Measurements from ENCODE around the gene MYO5C.

The MYO5C gene

GRCh38 chr15:52262364-52262763, 33.2 kb downstream of the MYO5C start:
- DNase-seq (ENCODE audit: low read depth): no peak
- TF ChIP-seq, protein P1, sequence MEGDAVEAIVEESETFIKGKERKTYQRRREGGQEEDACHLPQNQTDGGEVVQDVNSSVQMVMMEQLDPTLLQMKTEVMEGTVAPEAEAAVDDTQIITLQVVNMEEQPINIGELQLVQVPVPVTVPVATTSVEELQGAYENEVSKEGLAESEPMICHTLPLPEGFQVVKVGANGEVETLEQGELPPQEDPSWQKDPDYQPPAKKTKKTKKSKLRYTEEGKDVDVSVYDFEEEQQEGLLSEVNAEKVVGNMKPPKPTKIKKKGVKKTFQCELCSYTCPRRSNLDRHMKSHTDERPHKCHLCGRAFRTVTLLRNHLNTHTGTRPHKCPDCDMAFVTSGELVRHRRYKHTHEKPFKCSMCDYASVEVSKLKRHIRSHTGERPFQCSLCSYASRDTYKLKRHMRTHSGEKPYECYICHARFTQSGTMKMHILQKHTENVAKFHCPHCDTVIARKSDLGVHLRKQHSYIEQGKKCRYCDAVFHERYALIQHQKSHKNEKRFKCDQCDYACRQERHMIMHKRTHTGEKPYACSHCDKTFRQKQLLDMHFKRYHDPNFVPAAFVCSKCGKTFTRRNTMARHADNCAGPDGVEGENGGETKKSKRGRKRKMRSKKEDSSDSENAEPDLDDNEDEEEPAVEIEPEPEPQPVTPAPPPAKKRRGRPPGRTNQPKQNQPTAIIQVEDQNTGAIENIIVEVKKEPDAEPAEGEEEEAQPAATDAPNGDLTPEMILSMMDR (conservative IDR thresholded peaks at IDR 0.05; ENCODE audit: low read depth, low read length): no peak
- no peak overlapping the region for H3K4me3 ChIP-seq (ENCODE audit: low read length)

GRCh38 chr15:52261498-52262242, 33.9 kb downstream of the MYO5C start:
- DNase-seq (ENCODE audit: low read depth): peak; percentile 89
- TF ChIP-seq, protein P1 (conservative IDR thresholded peaks at IDR 0.05; ENCODE audit: low read depth, low read length): peak; percentile 23
- H3K4me3 ChIP-seq (ENCODE audit: low read length): no peak overlapping the region

DNA sequence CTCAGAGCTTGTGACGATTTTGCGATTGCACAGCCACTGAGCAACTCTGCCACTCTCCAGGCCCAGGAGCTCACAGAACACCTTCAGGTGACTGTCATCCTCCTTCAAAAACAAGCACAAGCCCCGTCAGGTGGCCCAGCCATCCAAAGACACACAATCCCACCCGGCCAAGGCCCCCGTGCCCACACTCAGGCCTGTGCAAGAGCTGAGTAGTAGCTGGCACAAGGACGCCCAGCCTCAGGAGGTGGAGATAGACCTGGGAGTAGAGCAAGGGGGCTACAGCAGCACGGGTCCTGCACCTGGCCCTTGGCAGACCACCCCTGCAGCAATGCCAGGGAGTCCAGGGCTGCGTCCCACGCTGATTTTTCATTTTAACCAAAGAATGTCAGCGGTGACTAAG, 34.6 kb downstream of the MYO5C start:
- DNase-seq (ENCODE audit: low read depth): no peak
- no peak overlapping the region for H3K4me3 ChIP-seq (ENCODE audit: low read length)
- TF ChIP-seq, protein P1 (conservative IDR thresholded peaks at IDR 0.05; ENCODE audit: low read depth, low read length): no peak

DNA sequence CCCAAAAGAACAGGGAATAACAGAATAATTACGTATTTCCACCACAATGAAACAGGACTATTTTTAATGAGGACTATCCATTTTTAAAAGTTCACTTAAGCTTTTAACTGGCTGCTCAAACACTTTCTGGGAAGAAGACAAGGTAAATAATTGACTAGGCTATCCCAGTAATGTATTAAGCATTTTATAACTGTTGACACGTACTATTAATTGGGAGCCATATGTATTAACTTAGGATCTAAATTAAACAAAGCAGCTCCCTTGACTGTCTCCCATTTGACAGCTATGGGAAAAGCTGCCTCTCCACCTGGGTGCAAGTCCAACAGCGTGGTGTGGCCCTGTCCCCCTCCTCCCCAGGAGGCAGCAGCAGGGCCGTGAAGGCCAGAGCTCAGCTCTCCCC, 36.1 kb downstream of the MYO5C start:
- TF ChIP-seq, protein P1 (conservative IDR thresholded peaks at IDR 0.05; ENCODE audit: low read depth, low read length): no peak
- H3K4me3 ChIP-seq (ENCODE audit: low read length): no peak overlapping the region
- DNase-seq (ENCODE audit: low read depth): no peak

GRCh38 chr15:52258461-52258860, 37.1 kb downstream of the MYO5C start:
- no peak overlapping the region for H3K4me3 ChIP-seq (ENCODE audit: low read length)
- DNase-seq (ENCODE audit: low read depth): no peak
- TF ChIP-seq, protein P1 (conservative IDR thresholded peaks at IDR 0.05; ENCODE audit: low read depth, low read length): no peak

DNA sequence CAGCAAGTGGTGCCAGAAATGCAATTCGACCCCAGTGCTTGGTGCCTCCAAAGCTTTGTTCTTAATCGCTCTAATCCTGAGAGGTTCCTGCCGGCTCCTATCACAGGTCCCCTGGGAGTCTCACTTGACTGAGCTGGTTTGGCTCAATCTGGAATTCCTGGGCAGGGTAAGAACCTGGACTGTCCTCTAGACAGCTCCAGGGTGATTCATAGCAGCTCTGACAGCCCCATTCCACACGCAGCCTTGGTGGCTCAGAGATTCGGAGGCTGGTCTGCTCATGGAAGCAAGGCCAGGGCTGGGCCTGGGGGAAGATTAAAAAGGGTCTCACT, 37.9 kb downstream of the MYO5C start:
- peak; percentile 83 for DNase-seq (ENCODE audit: low read depth)
- no peak overlapping the region for H3K4me3 ChIP-seq (ENCODE audit: low read length)
- TF ChIP-seq, protein P1 (conservative IDR thresholded peaks at IDR 0.05; ENCODE audit: low read depth, low read length): no peak

Measured in retinal pigment epithelial cell (primary cell).